HepG2 (cell line): ENCODE measurements around the gene LRP5. TPM values are rescaled to one million over a fixed set of nuclear protein-coding genes. Genes with fewer than 3 reads are reported as not detected.

Source experiments
- ATAC-seq: fragments of 200-7000 bp; cut with Tn5 transposase; 3 replicates; pipeline ENCODE4 v1.9.1; 2020; ENCODE audit warnings: mild to moderate bottlenecking, moderate library complexity
- BruUV-seq: library from RNA; stranded (reverse); fragments of 400-500 nt; replicated peaks from 2 replicates; lab custom pipeline; 2021; lab: Mats Ljungman, UMichigan
- CTCF ChIA-PET: fragments of 300-600 bp; formaldehyde crosslinking; extraction: SDS; loops from one replicate; lab custom pipeline; 2021; ENCODE audit warnings: low total read pairs, inconsistent platforms, low intra/inter-chr PET ratio; lab: Yijun Ruan, JAX
- POLR2A ChIA-PET: fragments of 350-600 bp; sonication (Branson Sonifier 250); formaldehyde crosslinking; loops from one replicate; lab custom pipeline; 2020; ENCODE audit warnings: antibody characterized with exemption, inconsistent platforms; lab: Yijun Ruan, JAX
- DNase-seq: peaks from one replicate; pipeline ENCODE4 v3.0.0-alpha.2; 2015; ENCODE audit warnings: low spot score
- FAIRE-seq: peaks from 3 replicates; lab custom pipeline; 2011; peaks lifted over from hg19 to GRCh38; lab: Jason Lieb, UNC
- H2AFZ ChIP-seq: one replicate; pipeline ENCODE4 v1.6.1; 2011; ENCODE audit warnings: low read length, inconsistent platforms
- H3K27ac ChIP-seq: fragments of 300-600 bp; 3 replicates; pipeline ENCODE4 v1.8.0; 2011; ENCODE audit warnings: mixed run types, mild to moderate bottlenecking, mixed read lengths, low read length, inconsistent platforms; ENCODE audit not compliant: insufficient read depth; ENCODE audit errors: extremely low read length
- H3K27me3 ChIP-seq, 2 experiments: fragments of 200-600 bp in 1 of 2; 2 replicates in 1 of 2; 3 replicates in 1 of 2; pipeline versions ENCODE4 v1.6.0 to v1.8.0; 2011; ENCODE audit warnings: low read length in 2 of 2, mild to moderate bottlenecking in 2 of 2, moderate library complexity in 2 of 2, inconsistent platforms in 1 of 2; ENCODE audit not compliant: insufficient read depth in 2 of 2, control insufficient read depth in 1 of 2
- H3K36me3 ChIP-seq, 2 experiments: fragments of 200-600 bp in 1 of 2; replicated peaks in 1 of 2; 2 replicates in 1 of 2; 3 replicates in 1 of 2; pipeline versions ENCODE4 v1.5.1 to v1.8.0; 2011; ENCODE audit warnings: low read length in 2 of 2, inconsistent platforms in 1 of 2; ENCODE audit not compliant: insufficient read depth in 2 of 2, control insufficient read depth in 1 of 2
- H3K4me1 ChIP-seq: 2 replicates; pipeline ENCODE4 v1.5.1; 2012; ENCODE audit warnings: low read length, inconsistent platforms; ENCODE audit not compliant: insufficient read depth
- H3K4me2 ChIP-seq: 2 replicates; pipeline ENCODE4 v1.6.0; 2011; ENCODE audit warnings: low read depth, low read length, inconsistent platforms
- H3K4me3 ChIP-seq, 3 experiments: fragments of 200-600 bp in 1 of 3; sonication (generic), shearing (Covaris generic) in 1 of 3; replicated peaks in 1 of 3; 2 replicates each; pipeline ENCODE4 v1.5.1; 2011 to 2016; ENCODE audit warnings: low read length in 3 of 3, inconsistent platforms in 2 of 3, low read depth in 2 of 3, mild to moderate bottlenecking in 2 of 3, control low read depth in 1 of 3, mixed read lengths in 1 of 3; ENCODE audit not compliant: insufficient read depth in 1 of 3
- H3K79me2 ChIP-seq: one replicate; pipeline ENCODE4 v1.6.1; 2011; ENCODE audit warnings: low read length, inconsistent platforms; ENCODE audit not compliant: insufficient read depth
- H3K9ac ChIP-seq: 2 replicates; pipeline ENCODE4 v1.6.0; 2011; ENCODE audit warnings: mild to moderate bottlenecking, low read depth, low read length, inconsistent platforms; ENCODE audit not compliant: insufficient read depth
- H3K9me3 ChIP-seq: 2 replicates; pipeline ENCODE4 v1.5.1; 2012; ENCODE audit warnings: mild to moderate bottlenecking, low read length
- H4K20me1 ChIP-seq: 2 replicates; pipeline ENCODE4 v1.6.0; 2011; ENCODE audit warnings: inconsistent platforms, mild to moderate bottlenecking, low read length, moderate library complexity; ENCODE audit not compliant: insufficient read depth
- ATF1 ChIP-seq: IDR thresholded peaks from 2 replicates; pipeline ENCODE4 v1.6.1; 2016; ENCODE audit warnings: mild to moderate bottlenecking, control low read depth
- ATM ChIP-seq: fragments of 450-650 bp; IDR thresholded peaks from 2 replicates; pipeline ENCODE4 v1.7.1; 2017; ENCODE audit warnings: mild to moderate bottlenecking, borderline replicate concordance
- EED ChIP-seq: sonication (generic); formaldehyde crosslinking; IDR thresholded peaks from 2 replicates; pipeline ENCODE4 v1.5.0; 2020; ENCODE audit warnings: mild to moderate bottlenecking, missing genetic modification reagents
- FOXC1 ChIP-seq: sonication (generic); formaldehyde crosslinking; IDR thresholded peaks from 2 replicates; pipeline ENCODE4 v1.8.0; 2022; ENCODE audit warnings: mild to moderate bottlenecking, missing genetic modification reagents, borderline replicate concordance
- FOXO1 ChIP-seq: sonication (generic); formaldehyde crosslinking; IDR thresholded peaks from 2 replicates; pipeline ENCODE4 v1.4.0; 2020; ENCODE audit warnings: missing genetic modification reagents
- GZF1 ChIP-seq: sonication (generic); formaldehyde crosslinking; IDR thresholded peaks from 2 replicates; pipeline ENCODE4 v1.5.1; 2020; ENCODE audit warnings: mild to moderate bottlenecking, missing genetic modification reagents
- HOXA3 ChIP-seq: sonication (generic); formaldehyde crosslinking; IDR thresholded peaks from 2 replicates; pipeline ENCODE4 v1.5.0; 2020; ENCODE audit warnings: missing genetic modification reagents
- NR2F2 ChIP-seq: IDR thresholded peaks from 2 replicates; pipeline ENCODE4 v1.6.1; 2012; ENCODE audit warnings: low read depth, inconsistent platforms, borderline replicate concordance
- RNF219 ChIP-seq: sonication (generic); formaldehyde crosslinking; IDR thresholded peaks from 2 replicates; pipeline ENCODE4 v1.5.0; 2020; ENCODE audit warnings: mild to moderate bottlenecking, missing genetic modification reagents
- U2AF1 ChIP-seq: fragments of 200-400 bp; formaldehyde crosslinking; optimal IDR thresholded peaks from 2 replicates; pipeline ENCODE3; 2017; ENCODE audit warnings: mild to moderate bottlenecking, low read depth, low read length
- YEATS4 ChIP-seq: sonication (generic); formaldehyde crosslinking; IDR thresholded peaks from 2 replicates; pipeline ENCODE4 v1.4.0; 2020; ENCODE audit warnings: missing genetic modification reagents, borderline replicate concordance
- ZNF331 ChIP-seq: sonication (generic); formaldehyde crosslinking; IDR thresholded peaks from 2 replicates; pipeline ENCODE4 v1.4.0; 2020; ENCODE audit warnings: missing genetic modification reagents
- ZNF550 ChIP-seq: sonication (generic); formaldehyde crosslinking; IDR thresholded peaks from 2 replicates; pipeline ENCODE4 v1.4.0; 2020; ENCODE audit warnings: mild to moderate bottlenecking, missing genetic modification reagents, borderline replicate concordance
- ZNF564 ChIP-seq: sonication (generic); formaldehyde crosslinking; IDR thresholded peaks from 2 replicates; pipeline ENCODE4 v1.8.1; 2023; ENCODE audit warnings: mild to moderate bottlenecking, missing genetic modification reagents
- ZNF660 ChIP-seq: sonication (generic); formaldehyde crosslinking; IDR thresholded peaks from 2 replicates; pipeline ENCODE4 v1.5.1; 2020; ENCODE audit warnings: mild to moderate bottlenecking, low read depth, missing genetic modification reagents, borderline replicate concordance
- ZNF788 ChIP-seq: sonication (generic); formaldehyde crosslinking; IDR thresholded peaks from 2 replicates; pipeline ENCODE4 v1.5.0; 2020; ENCODE audit warnings: mild to moderate bottlenecking, missing genetic modification reagents, borderline replicate concordance
- ZNF83 ChIP-seq: sonication (generic); formaldehyde crosslinking; IDR thresholded peaks from 2 replicates; pipeline ENCODE4 v1.4.0; 2020; ENCODE audit warnings: missing genetic modification reagents, mild to moderate bottlenecking, borderline replicate concordance
- ZNF850 ChIP-seq: sonication (generic); formaldehyde crosslinking; conservative IDR thresholded peaks from 2 replicates; pipeline ENCODE4 v1.9.0; 2021; ENCODE audit warnings: mild to moderate bottlenecking, missing genetic modification reagents
- ZNF891 ChIP-seq: sonication (generic); formaldehyde crosslinking; IDR thresholded peaks from 2 replicates; pipeline ENCODE4 v1.5.0; 2020; ENCODE audit warnings: mild to moderate bottlenecking, missing genetic modification reagents
- WGBS: methylation state at CpG from one replicate; pipeline ENCODE4 v1.1.6; 2017; ENCODE audit warnings: low lambda C conversion rate; 5-methylcytosine and 5-hydroxymethylcytosine counted together
- in situ Hi-C: cut with HindIII; loops from 2 replicates; pipeline ENCODE4 v1.10.0; 2017; ENCODE audit warnings: low pct_unique_long_range_greater_than_20kb; ENCODE audit not compliant: extremely low pct_ligation_motif_present
- intact Hi-C: fragments of 100-400 bp; cut with micrococcal nuclease; formaldehyde crosslinking; loops from one replicate; pipeline ENCODE4 v1.10.0; 2022; ENCODE audit not compliant: unreplicated experiment
- polyA plus RNA-seq, 8 experiments: library from polyadenylated mRNA; depleted of rRNA in 3 of 8; stranded (reverse) in 7 of 8; unstranded in 1 of 8; fragments of >200 nt; fragmentation: Illumina TruSeq in 4 of 8; extraction: Trizol in 4 of 8; gene quantifications; 2 replicates each; pipeline versions ENCODE4 v1.2.1 to v1.2.3, GENCODE V29; 2011 to 2016; ENCODE audit warnings: low read depth in 4 of 8, missing spikeins in 1 of 8, mixed read lengths in 1 of 8; ENCODE audit not compliant: insufficient read depth in 1 of 8
- total RNA-seq, 5 experiments: library from RNA; depleted of rRNA; stranded (reverse); fragments of >200 nt; fragmentation: Illumina TruSeq; extraction: Trizol; gene quantifications; 2 replicates each; pipeline ENCODE4 v1.2.3, GENCODE V29; 2016; ENCODE audit warnings: low read depth in 1 of 5

Gene LRP5
- total and polyA plus RNA-seq, 2 of the 13 experiments (the other 11 are each of a cell fraction or from before 2014, with no cell fraction given): 40.4 to 64.0 TPM

GRCh38 chr11:68364581-68364980 is 52.2 kb downstream of the LRP5 start:
- H3K9me3 ChIP-seq: no peaks in the 10 kb centered on the region
- H3K4me1 ChIP-seq: no peaks in the 10 kb centered on the region
- H3K4me3 ChIP-seq: no peak overlapping the region
- H2AFZ ChIP-seq: no peak overlapping the region
- H3K27me3 ChIP-seq: no peaks in the 10 kb centered on the region
- 100% methylated on average over 4 of the region's 6 CpGs for WGBS
- ChIA-PET POLR2A (no interaction called here), CTCF (no interaction called here)
- peaks cover 8% of the 10 kb centered on the region; the same call in 1 of the 2 replicates for H4K20me1 ChIP-seq
- peaks cover 3% of the 10 kb centered on the region for H3K79me2 ChIP-seq
- DNase-seq (no peak), FAIRE-seq (no peak), ATAC-seq (no peak)
- H3K27ac ChIP-seq: no peak overlapping the region
- H3K36me3 ChIP-seq: peaks cover 37 to 61% of the 10 kb centered on the region in 2 experiments
- H3K9ac ChIP-seq: no peak overlapping the region
- no peak overlapping the region for H3K4me2 ChIP-seq
- in situ Hi-C loops (no loop called here), intact Hi-C loops (no loop called here)
- BruUV-seq: no TSS peak
- TF ChIP-seq ATF1 (CRISPR knock-in tag): no peak
- no peak for TF ChIP-seq ZNF83 (CRISPR knock-in tag)
- no peak for TF ChIP-seq GZF1 (CRISPR knock-in tag)
- TF ChIP-seq ZNF550: no peak
- no peak for TF ChIP-seq RNF219 (CRISPR knock-in tag)
- no peak for TF ChIP-seq YEATS4 (CRISPR knock-in tag)
- no peak for TF ChIP-seq HOXA3 (CRISPR knock-in tag)
- TF ChIP-seq ZNF788 (CRISPR knock-in tag): no peak
- TF ChIP-seq ZNF331: no peak
- TF ChIP-seq U2AF1: no peak
- TF ChIP-seq FOXO1 (CRISPR knock-in tag): no peak
- no peak for TF ChIP-seq ZNF660 (CRISPR knock-in tag)
- no peak for TF ChIP-seq NR2F2
- no peak for TF ChIP-seq FOXC1
- no peak for TF ChIP-seq ZNF850
- no peak for TF ChIP-seq ZNF891
- no peak for TF ChIP-seq ZNF564
- no peak for TF ChIP-seq ATM
- TF ChIP-seq EED (CRISPR knock-in tag): no peak
